Activated CD4-positive, alpha-beta T cell treated with anti-CD3 and anti-CD28 coated beads, Interleukin-2, amount 50 U/mL, for 4 hours (primary cell): ENCODE measurements around the gene DIDO1.
A peak's percentile ranks its signal among the peaks of the same experiment; 100 is the strongest.

ENCODE experiments used
- DNase-seq, 2 experiments: peaks; one replicate each; pipeline ENCODE4 v3.0.0-alpha.2; 2020

The DIDO1 gene

GRCh38 chr20:62926229-62927127, at the start of gene DIDO1:
TSS of gene DIDO1 (minus strand) at chr20:62926505.
- peak; percentile 78 to 82 for DNase-seq

- no peak for DNase-seq
Measured at GRCh38 chr20:62975251-62975760, 49.0 kb upstream of the DIDO1 start.

GRCh38 chr20:62972845-62973745, 46.8 kb upstream of the DIDO1 start:
- DNase-seq: no peak

- peak; percentile 85 to 87 for DNase-seq
Measured at GRCh38 chr20:62971950-62972844, 45.9 kb upstream of the DIDO1 start.

- DNase-seq: no peak
Measured at GRCh38 chr20:62971211-62971949, 45.1 kb upstream of the DIDO1 start.

- DNase-seq: no peak
Measured at GRCh38 chr20:62970307-62971210, 44.3 kb upstream of the DIDO1 start.

- DNase-seq: no peak
Measured at GRCh38 chr20:62969939-62970306, 43.6 kb upstream of the DIDO1 start.

GRCh38 chr20:62969179-62969760, 43.0 kb upstream of the DIDO1 start:
- DNase-seq: no peak

- no peak for DNase-seq
Measured at GRCh38 chr20:62968378-62969178, 42.3 kb upstream of the DIDO1 start.

- DNase-seq: no peak
Measured at GRCh38 chr20:62967628-62968351, 41.5 kb upstream of the DIDO1 start.

GRCh38 chr20:62967149-62967501, 40.8 kb upstream of the DIDO1 start:
- DNase-seq: no peak

GRCh38 chr20:62966212-62967148, 40.2 kb upstream of the DIDO1 start:
- DNase-seq: no peak

- DNase-seq: no peak
Measured at GRCh38 chr20:62965363-62965771, 39.1 kb upstream of the DIDO1 start.

- DNase-seq: no peak
Measured at GRCh38 chr20:62964700-62965099, 38.4 kb upstream of the DIDO1 start.

GRCh38 chr20:62963614-62964397, 37.5 kb upstream of the DIDO1 start:
- no peak for DNase-seq

- no peak for DNase-seq
Measured at GRCh38 chr20:62962891-62963613, 36.7 kb upstream of the DIDO1 start.
